Hepatocyte (in vitro differentiated cells): Measurements from ENCODE around the gene SLC44A5.

Source experiments
- CTCF ChIP-seq: fragments of 200-600 bp; sonication (generic); IDR thresholded peaks from 2 replicates; pipeline ENCODE4 v1.5.1; 2016; ENCODE audit warnings: antibody characterized with exemption, mild to moderate bottlenecking; ENCODE audit not compliant: poor library complexity
- EZH2 ChIP-seq: fragments of 200-600 bp; sonication (generic); IDR thresholded peaks from 2 replicates; pipeline ENCODE4 v1.6.1; 2016; ENCODE audit warnings: antibody characterized with exemption, mild to moderate bottlenecking, borderline replicate concordance
- EZH2phosphoT487 ChIP-seq: fragments of 200-600 bp; sonication (generic); IDR thresholded peaks from one replicate; pipeline ENCODE4 v1.6.1; 2018; ENCODE audit warnings: antibody characterized with exemption, mild to moderate bottlenecking, low read depth, moderate library complexity; ENCODE audit not compliant: unreplicated experiment, severe bottlenecking

- TF ChIP-seq CTCF (no peak), EZH2 (no peak), EZH2phosphoT487 (no peak)
Observed at GRCh38 chr1:75396260-75396659, 214.7 kb downstream of the SLC44A5 start.
